HuH-7 (cell line): ENCODE results near the gene SRD5A3.
A peak's percentile ranks its signal among the peaks of the same experiment; 100 is the strongest.
"Not testable (repeated sequence)": the region's sequence is repeated elsewhere in the genome, so short reads cannot be mapped to it uniquely, and the experiment has no call there.

Experiments used
- DNase-seq: peaks from one replicate; pipeline ENCODE4 v3.0.0; 2011; ENCODE audit warnings: low spot score

Gene SRD5A3

GRCh38 chr4:55346851-55347255 lies 811 bp downstream of the SRD5A3 start:
- no peak for DNase-seq

DNA sequence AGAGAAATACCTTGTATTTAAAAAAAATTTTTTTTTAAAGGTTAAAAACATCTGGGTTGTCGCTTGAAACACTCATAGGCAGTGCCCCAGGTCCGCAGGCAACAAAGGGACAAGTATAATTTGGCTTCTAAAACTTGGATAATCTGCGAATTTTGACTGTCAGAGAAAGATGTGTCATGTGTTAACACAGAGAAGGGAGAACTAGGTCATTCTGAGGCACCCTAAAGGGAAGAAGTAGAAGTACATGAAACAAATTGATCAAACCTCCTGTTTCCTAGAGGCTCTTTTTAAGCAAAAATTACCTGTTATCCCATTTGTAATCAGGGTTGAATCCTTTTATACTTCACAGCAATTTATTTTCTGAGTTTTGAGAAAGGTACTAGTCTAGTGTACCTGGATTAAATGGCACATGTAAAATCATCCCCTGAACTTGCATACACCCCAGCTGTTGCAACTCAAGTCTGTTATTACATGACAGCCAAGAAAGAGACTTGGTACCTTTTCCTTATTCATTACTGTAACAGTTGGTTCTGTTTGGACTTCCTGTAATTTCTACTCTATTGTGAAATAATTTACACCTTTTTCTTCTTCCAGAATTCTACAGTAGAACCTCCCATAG lies 1.7 kb downstream of the SRD5A3 start:
- no peak for DNase-seq

GRCh38 chr4:55348466-55348865 lies 2.4 kb downstream of the SRD5A3 start:
- DNase-seq = no peak

DNA sequence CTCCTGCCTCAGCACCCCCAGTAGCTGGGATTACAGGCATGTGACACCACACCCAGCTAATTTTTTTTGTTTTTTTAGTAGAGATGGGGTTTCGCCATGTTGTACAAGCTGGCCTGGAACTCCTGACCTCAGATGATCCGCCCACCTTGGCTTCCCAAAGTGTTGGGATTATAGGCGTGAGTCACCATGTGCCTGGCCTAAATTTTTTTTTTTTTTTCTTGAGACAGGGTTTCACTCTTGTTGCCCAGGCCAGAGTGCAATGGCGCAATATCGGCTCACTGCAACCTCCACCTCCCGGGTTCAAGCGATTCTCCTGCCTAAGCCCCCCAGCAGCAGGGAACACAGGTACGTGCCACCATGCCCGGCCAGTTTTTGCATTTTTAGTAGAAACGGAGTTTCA lies 4.8 kb downstream of the SRD5A3 start:
- DNase-seq = not testable (repeated sequence)

GRCh38 chr4:55351824-55352223 lies 5.8 kb downstream of the SRD5A3 start:
- DNase-seq = no peak

- DNase-seq = no peak
Observed at GRCh38 chr4:55352726-55353125, 6.7 kb downstream of the SRD5A3 start.

- not testable (repeated sequence) for DNase-seq
Observed at GRCh38 chr4:55353228-55353747, 7.2 kb downstream of the SRD5A3 start.

- no peak for DNase-seq
Observed at GRCh38 chr4:55354648-55355047, 8.6 kb downstream of the SRD5A3 start.

GRCh38 chr4:55355555-55355954 lies 9.5 kb downstream of the SRD5A3 start:
- DNase-seq = no peak

DNA sequence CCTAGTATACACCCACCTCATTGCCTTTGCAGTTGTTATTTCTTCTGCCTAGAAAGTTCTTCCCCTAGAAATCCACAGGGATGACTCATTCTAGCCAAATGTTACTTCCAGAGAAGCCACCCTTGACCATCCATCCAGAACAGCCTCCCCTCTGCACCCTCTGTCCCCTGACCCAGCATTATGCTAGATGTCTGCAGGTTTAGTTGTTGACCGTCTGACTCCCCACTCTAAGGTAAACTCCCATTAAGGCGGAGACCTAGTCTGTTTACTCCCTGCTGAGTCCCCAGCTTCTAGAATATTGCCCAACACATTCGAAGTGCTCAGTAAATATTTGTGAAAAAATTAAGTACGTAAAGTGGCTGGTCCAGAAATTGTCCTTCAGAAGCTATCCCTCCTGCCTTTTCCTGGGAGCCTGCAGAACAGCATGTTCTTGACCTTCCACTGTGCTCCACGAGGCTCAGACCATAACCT lies 11.0 kb downstream of the SRD5A3 start:
- DNase-seq = peak; percentile 29

GRCh38 chr4:55358246-55358645 lies 12.2 kb downstream of the SRD5A3 start:
- no peak for DNase-seq

GRCh38 chr4:55358668-55359067 lies 12.6 kb downstream of the SRD5A3 start:
- no peak for DNase-seq

- no peak for DNase-seq
Observed at GRCh38 chr4:55359397-55359916, 13.4 kb downstream of the SRD5A3 start.

DNA sequence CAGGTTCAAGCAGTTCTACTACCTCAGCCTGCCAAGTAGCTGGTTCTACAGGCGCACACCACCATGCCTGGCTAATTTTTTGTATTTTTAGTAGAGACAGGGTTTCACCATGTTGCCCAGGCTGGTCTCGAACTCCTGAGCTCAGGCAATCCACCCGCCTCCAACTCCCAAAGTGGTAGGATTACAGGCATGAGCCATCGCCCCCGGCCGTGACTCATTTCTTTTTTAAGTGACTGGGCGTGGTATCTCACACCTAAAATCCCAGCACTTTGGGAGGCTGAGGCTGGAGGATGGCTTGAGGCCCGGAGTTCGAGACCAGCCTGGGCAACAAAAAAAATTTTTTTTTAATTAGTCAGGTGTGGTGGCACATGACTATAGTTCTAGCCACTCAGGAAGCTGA lies 16.9 kb downstream of the SRD5A3 start:
- not testable (repeated sequence) for DNase-seq

DNA sequence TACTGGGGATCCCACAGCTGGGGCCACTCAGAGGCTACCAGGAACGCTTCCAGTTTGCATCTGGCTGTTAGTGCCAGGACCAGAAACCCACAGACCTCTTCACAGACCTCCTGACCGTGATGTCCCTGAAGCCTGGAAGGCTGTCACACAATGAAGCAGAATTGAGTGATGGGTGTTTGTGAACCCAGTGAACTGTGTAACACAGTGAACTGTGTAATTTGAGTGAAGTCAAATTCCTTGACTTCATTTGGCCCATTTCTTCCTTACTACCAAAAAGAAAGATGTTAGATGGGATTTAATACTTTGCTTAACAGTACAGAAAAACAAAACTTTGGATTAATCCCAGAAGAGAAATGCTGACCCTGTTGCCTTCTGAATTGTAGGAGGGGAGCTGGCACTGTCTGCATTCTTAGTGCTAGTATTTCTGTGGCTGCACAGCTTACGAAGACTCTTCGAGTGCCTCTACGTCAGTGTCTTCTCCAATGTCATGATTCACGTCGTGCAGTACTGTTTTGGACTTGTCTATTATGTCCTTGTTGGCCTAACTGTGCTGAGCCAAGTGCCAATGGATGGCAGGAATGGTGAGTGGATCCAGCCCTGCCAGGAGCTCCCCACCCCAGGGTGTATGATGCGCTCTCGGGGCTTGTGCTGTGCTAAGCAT lies 17.8 kb downstream of the SRD5A3 start:
- DNase-seq = no peak

DNA sequence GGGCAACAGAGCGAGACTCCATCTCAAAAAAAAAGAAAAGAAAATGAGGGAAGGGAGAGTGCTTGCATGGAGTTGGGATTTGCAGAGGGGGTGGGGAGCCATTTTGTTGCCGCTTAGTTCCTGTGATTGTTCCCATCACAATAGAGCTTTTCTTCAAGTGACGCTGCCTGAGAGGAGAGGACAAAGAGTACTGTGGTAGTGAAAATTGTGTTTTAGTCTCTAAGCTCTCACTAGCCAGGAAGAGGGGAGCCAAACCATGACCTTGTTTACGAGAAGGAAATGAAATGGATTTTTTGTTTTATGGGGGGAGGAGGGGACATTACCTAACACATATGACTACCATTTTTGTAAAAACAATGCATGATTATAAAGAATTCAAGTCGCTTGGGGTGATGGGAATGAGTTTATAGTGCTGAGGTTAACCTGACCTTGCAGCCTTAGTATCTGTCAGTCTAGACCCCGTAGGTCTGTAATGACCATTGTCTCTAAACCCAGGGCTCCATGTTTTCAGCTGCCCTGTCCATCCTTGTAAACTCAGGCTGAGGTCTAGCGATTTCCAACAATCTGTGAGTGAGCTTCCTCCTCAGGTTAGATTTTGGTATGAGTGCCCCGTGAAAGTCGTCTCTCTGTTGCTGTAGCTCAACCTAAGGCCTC lies 18.8 kb downstream of the SRD5A3 start:
- DNase-seq = no peak

DNA sequence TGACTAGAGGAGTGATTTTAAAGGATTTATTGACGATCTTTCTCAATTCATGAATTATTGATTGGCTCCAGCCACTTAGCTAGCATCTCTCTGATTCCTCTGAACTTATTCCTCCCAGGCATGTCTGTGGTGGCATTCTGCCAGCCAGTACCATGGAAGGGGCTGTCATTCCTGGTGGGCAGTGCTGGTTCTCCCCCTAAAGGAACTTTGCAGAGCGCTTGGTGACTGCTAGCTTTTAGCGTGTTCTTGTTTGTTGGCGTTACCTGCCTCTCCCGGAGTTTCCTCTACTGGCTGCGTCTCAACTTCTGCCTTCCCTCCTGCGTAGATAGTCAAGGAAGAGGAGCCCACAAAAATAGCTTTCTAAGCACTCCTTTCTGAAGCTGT lies 19.3 kb downstream of the SRD5A3 start:
- no peak for DNase-seq

- no peak for DNase-seq
Observed at GRCh38 chr4:55366621-55367020, 20.6 kb downstream of the SRD5A3 start.

DNA sequence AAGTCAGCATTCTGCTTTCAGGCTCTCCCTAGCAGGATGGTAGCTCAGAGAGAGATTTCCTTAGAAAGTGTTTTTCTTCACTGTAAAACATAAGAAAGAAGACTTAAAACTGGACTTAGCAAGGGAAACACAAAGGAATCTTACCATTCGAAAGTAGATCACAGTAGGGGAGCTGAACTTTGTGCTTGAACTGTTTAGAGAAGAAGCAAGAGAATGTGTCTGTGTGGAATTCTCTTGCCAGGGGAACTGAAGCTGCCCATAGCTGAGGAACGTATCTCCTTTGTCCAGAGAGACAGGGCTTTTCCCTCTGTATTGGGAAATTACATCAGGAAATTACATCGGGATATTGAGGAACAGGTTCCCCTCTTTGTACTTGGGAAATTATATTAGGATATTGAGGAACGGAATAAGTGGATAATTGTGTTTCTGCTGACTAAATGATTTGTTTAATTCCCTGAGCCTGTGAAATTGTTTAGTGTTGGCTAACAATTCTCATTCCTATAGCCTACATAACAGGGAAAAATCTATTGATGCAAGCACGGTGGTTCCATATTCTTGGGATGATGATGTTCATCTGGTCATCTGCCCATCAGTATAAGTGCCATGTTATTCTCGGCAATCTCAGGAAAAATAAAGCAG lies 21.2 kb downstream of the SRD5A3 start:
- no peak for DNase-seq

DNA sequence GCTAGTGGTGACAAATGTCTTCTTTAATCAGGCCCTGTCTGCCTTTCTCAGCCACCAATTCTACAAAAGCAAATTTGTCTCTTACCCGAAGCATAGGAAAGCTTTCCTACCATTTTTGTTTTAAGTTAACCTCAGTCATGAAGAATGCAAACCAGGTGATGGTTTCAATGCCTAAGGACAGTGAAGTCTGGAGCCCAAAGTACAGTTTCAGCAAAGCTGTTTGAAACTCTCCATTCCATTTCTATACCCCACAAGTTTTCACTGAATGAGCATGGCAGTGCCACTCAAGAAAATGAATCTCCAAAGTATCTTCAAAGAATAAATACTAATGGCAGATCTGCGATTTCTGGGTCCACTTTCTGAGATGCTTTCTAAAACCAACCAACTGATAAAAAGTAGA lies 23.9 kb downstream of the SRD5A3 start:
- DNase-seq = no peak

DNA sequence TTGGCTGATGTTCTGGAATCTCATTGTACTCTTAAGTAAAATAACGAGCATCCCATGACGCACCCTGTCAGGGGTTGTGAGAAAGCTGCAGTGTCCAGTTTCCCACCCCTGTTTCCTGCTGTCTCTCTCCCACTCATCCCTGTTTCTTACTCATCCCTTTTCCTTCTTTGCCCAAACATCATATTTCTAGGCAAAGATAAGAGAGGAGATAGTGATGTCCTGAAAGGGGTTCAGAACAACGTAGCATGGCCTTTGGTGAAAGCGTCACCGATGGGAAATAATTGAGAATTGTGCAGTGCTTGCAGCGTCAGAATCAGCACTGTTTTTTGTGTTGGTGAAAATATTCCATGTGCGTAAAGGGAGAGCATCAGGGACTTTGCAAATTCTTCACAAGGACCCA lies 26.2 kb downstream of the SRD5A3 start:
- DNase-seq = no peak

GRCh38 chr4:55373461-55373860 lies 27.4 kb downstream of the SRD5A3 start:
- no peak for DNase-seq
